Activated CD4-positive, alpha-beta T cell treated with anti-CD3 and anti-CD28 coated beads, Interleukin-2, amount 10 ng/mL, durations not matched to agents 24 days and 14 days (primary cell): ENCODE data around the gene FAM222B. TPM values are rescaled to one million over a fixed set of nuclear protein-coding genes. Genes with fewer than 3 reads are reported as not detected.
"Not testable (repeated sequence)": the region's sequence is repeated elsewhere in the genome, so short reads cannot be mapped to it uniquely, and the experiment has no call there.

Source experiments
- DNase-seq: peaks from one replicate; pipeline ENCODE4 v3.0.0; 2022
- H3K27ac Mint-ChIP-seq: one replicate; pipeline ENCODE4 v1.8.0; 2022; ENCODE audit warnings: mild to moderate bottlenecking, mixed read lengths
- H3K27me3 Mint-ChIP-seq: one replicate; pipeline ENCODE4 v1.8.0; 2022; ENCODE audit warnings: mixed read lengths
- H3K36me3 Mint-ChIP-seq: one replicate; pipeline ENCODE4 v1.8.0; 2022; ENCODE audit warnings: low read depth, mild to moderate bottlenecking, mixed read lengths
- H3K4me1 Mint-ChIP-seq: one replicate; pipeline ENCODE4 v1.8.0; 2021; ENCODE audit warnings: mixed read lengths
- H3K4me3 Mint-ChIP-seq: one replicate; pipeline ENCODE4 v1.8.0; 2022; ENCODE audit warnings: mild to moderate bottlenecking, moderate library complexity, mixed read lengths
- H3K9me3 Mint-ChIP-seq: one replicate; pipeline ENCODE4 v1.8.0; 2021; ENCODE audit warnings: mixed read lengths
- intact Hi-C: fragments of 100-400 bp; cut with micrococcal nuclease; formaldehyde crosslinking; loops from one replicate; pipeline ENCODE4 v1.15.1; 2023
- total RNA-seq: library from RNA; stranded (reverse); gene quantifications from 2 replicates; pipeline ENCODE4 v1.2.3, GENCODE V29; 2022

FAM222B gene
- total RNA-seq, 1 donor from 2014 or later = 24.0 TPM

DNA sequence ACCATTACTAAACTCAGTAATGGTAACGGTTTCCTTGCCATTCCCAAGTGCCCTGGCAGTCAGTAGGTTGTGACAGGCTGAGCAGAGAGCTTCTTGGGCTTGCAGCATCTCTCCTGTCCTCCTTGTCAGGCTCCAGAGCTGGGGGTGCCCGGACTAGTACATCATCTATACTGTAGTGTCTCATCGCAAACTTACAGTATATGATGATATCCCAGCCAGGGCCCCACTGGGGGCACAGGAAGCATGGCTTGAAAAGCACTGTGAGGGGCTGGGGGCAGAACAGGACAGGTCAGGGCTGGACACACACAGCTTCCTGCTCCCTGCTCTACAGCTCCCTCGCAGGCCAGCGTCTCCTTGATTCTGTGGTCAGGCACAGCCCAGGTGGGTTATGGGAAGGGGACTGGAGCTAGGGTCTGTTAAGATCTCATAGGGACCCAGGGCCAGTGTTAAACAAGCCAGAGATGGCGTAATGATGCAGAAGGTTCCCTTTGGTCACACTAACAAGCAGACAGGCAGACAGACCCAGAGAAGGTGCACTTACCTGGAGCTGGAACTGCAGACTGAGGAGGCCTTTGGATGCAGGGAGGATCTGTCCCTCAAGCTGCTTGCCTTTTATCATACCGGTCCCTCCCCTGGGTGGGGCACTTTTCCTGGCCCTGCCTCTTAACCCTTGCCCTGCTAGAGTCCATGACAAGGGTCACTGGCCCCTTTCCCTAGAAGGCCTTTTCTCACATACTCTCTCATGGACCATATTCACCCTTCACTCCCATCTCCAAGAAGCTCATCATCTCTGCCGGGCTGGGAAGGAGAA is 19.0 kb upstream of the FAM222B start:
- no peaks in the 10 kb centered on the region for H3K27me3 Mint-ChIP-seq
- no peak for DNase-seq
- H3K4me1 Mint-ChIP-seq = peaks cover 13% of the 10 kb centered on the region
- H3K27ac Mint-ChIP-seq = no peak overlapping the region
- no peak overlapping the region for H3K4me3 Mint-ChIP-seq
- H3K9me3 Mint-ChIP-seq = no peaks in the 10 kb centered on the region
- intact Hi-C loops = no loop called here
- H3K36me3 Mint-ChIP-seq = peaks cover 32% of the 10 kb centered on the region

DNA sequence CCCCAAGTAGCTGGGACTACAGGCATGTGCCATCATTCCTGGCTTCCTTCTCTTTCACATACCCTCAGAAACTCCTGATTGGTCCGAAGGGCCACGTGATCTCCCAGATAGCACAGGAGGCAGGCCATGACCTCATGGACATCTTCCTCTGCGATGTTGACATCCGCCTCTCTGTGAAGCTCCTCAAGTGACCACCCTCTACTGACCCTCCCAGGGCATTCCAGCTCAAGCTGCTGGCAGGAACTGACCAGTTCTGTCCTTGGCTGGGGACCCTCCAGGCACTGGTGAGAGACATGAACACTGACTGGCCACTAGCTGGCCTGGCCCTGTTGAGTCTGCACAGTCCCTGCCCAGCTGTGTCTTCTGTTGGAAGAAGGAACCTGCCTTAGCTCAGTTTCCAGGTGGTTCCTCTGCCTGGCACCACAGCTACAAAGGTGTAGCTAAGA is 17.8 kb upstream of the FAM222B start:
- no peak for DNase-seq
- H3K27me3 Mint-ChIP-seq = no peaks in the 10 kb centered on the region
- peaks cover 35% of the 10 kb centered on the region for H3K36me3 Mint-ChIP-seq
- intact Hi-C loops = no loop called here
- H3K4me3 Mint-ChIP-seq = no peak overlapping the region
- H3K27ac Mint-ChIP-seq = no peak overlapping the region
- H3K4me1 Mint-ChIP-seq = peaks cover 16% of the 10 kb centered on the region
- no peaks in the 10 kb centered on the region for H3K9me3 Mint-ChIP-seq

DNA sequence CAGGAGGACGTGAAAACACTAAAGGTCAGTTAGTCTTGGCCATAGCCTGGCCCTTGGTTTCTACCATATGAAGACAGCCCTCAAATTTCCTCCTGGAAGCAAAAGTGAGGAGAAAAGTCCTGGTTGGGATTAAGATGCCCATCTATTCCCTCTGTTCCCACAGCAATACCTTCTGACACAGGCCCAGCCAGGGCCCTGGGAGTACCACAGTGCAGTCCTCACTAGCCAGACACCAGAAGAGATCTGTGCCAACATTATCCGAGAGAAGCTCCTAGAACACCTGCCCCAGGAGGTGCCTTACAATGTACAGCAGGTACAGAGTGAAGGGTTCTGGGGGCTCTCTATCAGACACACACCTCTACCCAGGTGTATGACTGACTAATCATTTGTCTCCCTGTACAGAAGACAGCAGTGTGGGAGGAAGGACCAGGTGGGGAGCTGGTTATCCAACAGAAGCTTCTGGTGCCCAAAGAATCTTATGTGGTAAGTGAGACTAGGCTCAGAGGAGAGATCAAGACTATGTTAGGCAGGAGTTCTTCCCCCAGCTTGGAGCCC is 16.3 kb upstream of the FAM222B start:
- intact Hi-C loops = loop anchor here (5.0 kb wide), 1 partner anchor 47 kb away; no protein-coding TSS in a partner anchor
- Mint-ChIP-seq H3K27me3 (no peaks in the 10 kb centered on the region), H3K9me3 (no peaks in the 10 kb centered on the region), H3K27ac (peak overlapping the region; percentile 19), H3K36me3 (peaks cover 35% of the 10 kb centered on the region), H3K4me1 (peaks cover 19% of the 10 kb centered on the region), H3K4me3 (no peak overlapping the region)
- no peak for DNase-seq

DNA sequence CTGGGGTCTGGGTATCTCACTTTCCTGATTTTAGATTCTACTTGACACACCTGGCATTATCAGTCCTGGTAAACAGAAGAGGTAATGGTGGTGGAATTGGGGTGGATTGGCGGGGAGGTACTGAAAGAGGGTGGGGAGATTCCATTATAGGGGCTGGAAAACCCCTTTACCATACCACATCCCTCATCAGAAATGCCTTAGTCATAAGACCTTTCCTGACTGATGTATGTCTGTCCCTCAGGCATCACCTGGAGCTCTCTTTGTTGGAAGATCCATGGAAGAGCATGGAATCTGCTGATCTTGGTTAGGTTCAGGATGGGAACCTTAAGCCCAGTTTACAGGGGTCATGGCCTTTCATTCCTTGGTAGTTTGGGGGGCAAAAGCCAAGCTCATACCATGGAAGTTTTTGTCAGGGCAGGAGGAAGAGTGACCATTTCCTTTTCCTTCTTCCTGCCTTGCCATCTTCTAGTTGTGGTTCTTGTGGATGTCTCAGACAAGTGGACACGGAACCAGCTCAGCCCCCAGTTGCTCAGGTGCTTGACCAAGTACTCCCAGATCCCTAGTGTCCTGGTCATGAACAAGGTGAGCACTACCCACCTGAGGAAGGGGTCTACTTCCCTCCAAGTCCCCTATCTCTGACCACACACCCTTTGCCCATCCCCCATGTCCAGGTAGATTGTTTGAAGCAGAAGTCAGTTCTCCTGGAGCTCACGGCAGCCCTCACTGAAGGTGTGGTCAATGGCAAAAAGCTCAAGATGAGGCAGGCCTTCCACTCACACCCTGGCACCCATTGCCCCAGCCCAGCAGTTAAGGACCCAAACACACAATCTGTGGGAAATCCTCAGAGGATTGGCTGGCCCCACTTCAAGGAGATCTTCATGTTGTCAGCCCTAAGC is 15.6 kb upstream of the FAM222B start:
- no peak overlapping the region for H3K4me3 Mint-ChIP-seq
- no peak for DNase-seq
- no peaks in the 10 kb centered on the region for H3K27me3 Mint-ChIP-seq
- H3K4me1 Mint-ChIP-seq = peaks cover 19% of the 10 kb centered on the region
- peak overlapping the region; percentile 76 for H3K27ac Mint-ChIP-seq
- peaks cover 35% of the 10 kb centered on the region for H3K36me3 Mint-ChIP-seq
- H3K9me3 Mint-ChIP-seq = no peaks in the 10 kb centered on the region
- intact Hi-C loops = loop anchor here (5.0 kb wide), 1 partner anchor 46 kb away; no protein-coding TSS in a partner anchor

DNA sequence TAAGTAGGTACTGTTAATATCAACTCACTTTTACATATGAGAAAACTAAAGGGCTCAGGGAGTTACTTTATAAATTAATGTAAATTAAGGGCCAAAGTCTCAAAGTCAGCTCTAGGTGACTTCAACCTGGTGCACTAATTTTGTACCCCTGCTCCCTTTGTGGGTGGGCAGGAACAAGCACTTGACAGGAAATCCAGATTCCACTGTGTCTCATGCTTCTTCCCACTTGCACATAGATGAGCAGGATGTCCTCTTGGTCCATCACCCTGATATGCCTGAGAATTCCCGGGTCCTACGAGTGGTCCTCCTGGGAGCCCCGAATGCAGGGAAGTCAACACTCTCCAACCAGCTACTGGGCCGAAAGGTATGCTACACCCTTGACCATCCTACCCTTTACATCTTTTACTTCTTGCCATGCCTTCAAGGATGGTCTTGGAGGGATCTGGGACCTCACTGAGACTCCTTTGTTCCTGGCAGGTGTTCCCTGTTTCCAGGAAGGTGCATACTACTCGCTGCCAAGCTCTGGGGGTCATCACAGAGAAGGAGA is 13.5 kb upstream of the FAM222B start:
- no peaks in the 10 kb centered on the region for H3K27me3 Mint-ChIP-seq
- H3K4me3 Mint-ChIP-seq = peak overlapping the region; percentile 82
- no peak overlapping the region for H3K27ac Mint-ChIP-seq
- peaks cover 19% of the 10 kb centered on the region for H3K4me1 Mint-ChIP-seq
- intact Hi-C loops = loop anchor here (5.0 kb wide), 1 partner anchor 44 kb away; no protein-coding TSS in a partner anchor
- DNase-seq = no peak
- no peaks in the 10 kb centered on the region for H3K9me3 Mint-ChIP-seq
- peaks cover 31% of the 10 kb centered on the region for H3K36me3 Mint-ChIP-seq

DNA sequence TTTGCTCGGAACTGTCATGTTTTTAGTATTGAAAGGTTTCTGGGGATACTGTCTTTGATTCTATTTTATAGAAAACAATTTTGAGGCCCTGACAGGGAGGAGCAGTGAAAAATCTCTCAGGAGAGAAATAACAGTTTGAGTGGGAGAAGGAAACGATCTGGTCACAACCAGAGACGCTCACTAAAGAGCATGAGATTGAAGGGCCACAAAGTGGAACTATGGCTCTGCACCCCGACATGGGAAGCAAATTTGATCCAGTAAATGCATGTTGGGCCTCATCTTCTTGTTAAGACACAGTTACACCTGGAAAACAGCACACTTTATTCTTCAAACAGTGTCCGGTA is 12.7 kb upstream of the FAM222B start:
- H3K27ac Mint-ChIP-seq = peak overlapping the region; percentile 85
- H3K4me3 Mint-ChIP-seq = peak overlapping the region; percentile 82
- H3K4me1 Mint-ChIP-seq = peaks cover 19% of the 10 kb centered on the region
- H3K27me3 Mint-ChIP-seq = no peaks in the 10 kb centered on the region
- DNase-seq = no peak
- intact Hi-C loops = loop anchor here (2.0 to 5.0 kb wide), 2 partner anchors 43 to 47 kb away; partner anchors contain the start of gene DHRS13
- H3K36me3 Mint-ChIP-seq = peaks cover 26% of the 10 kb centered on the region
- H3K9me3 Mint-ChIP-seq = no peaks in the 10 kb centered on the region

DNA sequence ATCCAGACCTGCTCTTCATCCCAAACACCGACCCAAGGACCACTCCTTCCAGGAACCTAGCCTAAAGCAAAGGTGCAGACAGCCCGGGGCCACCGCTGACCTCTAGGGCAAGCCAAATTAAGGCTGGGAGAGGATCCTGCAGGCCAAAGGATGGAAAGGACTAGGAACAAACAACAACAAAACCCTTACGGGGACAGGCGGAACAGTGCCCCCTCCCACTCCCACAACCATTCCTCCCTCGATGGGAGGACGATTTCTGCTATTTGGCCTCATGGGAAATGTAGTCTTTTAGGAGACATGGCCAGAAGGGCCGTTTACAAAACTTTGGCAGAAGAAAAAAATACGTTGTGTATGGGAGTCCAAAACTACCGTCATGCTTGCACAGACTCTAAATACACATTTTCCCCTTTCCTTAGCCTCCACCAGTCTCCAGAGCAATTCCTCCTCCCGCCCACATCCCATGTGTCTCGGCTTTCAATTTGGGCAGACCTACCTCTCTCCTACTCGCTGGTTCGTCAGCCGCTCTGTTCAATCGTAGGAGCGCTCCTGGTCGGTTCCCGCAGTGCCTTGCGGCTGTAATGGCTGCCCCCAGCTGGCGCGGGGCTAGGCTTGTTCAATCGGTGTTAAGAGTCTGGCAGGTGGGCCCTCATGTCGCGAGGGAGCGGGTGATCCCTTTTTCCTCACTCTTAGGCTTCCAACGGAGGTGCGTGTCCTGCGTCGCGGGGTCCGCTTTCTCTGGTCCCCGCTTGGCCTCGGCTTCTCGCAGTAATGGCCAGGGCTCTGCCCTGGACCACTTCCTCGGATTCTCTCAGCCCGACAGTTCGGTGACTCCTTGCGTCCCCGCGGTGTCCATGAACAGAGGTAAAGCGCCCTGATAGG is 12.1 kb upstream of the FAM222B start, which contains the start of gene ERAL1:
TSS of gene ERAL1 (plus strand) at position 560 of the 879 bp plus-strand sequence. CDS start at position 579, 19 bp downstream.
- H3K4me1 Mint-ChIP-seq = peaks cover 19% of the 10 kb centered on the region
- DNase-seq = peak; percentile 96
- intact Hi-C loops = loop anchor here (1.0 to 5.0 kb wide), 4 partner anchors 12 to 91 kb away; partner anchors contain the start of genes DHRS13 and FAM222B
- H3K9me3 Mint-ChIP-seq = no peaks in the 10 kb centered on the region
- H3K27me3 Mint-ChIP-seq = no peaks in the 10 kb centered on the region
- peak within 1 kb of the TSS; percentile 85 for H3K27ac Mint-ChIP-seq
- H3K4me3 Mint-ChIP-seq = peak within 1 kb of the TSS; percentile 82
- H3K36me3 Mint-ChIP-seq = peaks cover 23% of the 10 kb centered on the region

DNA sequence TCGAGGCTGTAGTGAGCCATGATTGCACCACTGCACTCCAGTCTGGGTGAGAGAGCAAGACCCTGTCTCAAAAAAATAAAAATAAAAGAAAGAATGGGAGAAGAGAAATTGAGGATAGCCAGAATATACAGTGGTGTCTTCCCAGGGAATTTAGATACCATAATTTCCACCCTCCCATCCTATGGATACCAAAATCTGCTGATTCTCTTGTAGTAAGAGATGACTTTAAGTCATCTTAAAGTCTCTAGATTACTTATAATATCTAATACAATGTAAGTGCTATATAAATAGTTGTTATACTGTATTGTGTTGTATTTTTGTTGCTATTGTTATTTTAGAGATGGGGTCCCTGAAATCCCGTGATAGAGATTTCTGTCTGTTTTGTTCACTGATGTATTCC is 10.7 kb upstream of the FAM222B start:
- H3K9me3 Mint-ChIP-seq = no peaks in the 10 kb centered on the region
- DNase-seq = no peak
- H3K4me3 Mint-ChIP-seq = no peak overlapping the region
- H3K27ac Mint-ChIP-seq = no peak overlapping the region
- intact Hi-C loops = no loop called here
- H3K4me1 Mint-ChIP-seq = peaks cover 19% of the 10 kb centered on the region
- H3K36me3 Mint-ChIP-seq = peaks cover 15% of the 10 kb centered on the region
- no peaks in the 10 kb centered on the region for H3K27me3 Mint-ChIP-seq

DNA sequence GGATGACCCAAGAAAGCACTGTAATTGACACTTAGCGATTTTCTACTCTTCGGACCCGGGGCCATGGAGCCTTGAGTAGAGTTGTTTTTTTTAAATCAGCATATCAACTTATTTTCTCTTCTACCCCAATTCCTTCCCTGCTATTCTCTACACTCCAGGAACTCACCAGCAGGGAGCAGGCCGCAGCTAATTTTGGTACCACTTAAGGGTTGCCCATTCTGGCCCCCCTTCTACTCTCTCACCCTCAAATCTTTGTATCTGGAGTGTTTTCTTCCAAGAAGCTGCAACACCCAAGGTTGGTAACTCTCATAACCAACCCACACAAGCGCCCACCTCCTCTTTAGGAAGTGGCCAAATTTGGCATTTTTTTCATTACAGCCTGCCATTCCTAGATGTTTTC is 6.7 kb upstream of the FAM222B start:
- intact Hi-C loops = no loop called here
- DNase-seq = no peak
- no peaks in the 10 kb centered on the region for H3K9me3 Mint-ChIP-seq

DNA sequence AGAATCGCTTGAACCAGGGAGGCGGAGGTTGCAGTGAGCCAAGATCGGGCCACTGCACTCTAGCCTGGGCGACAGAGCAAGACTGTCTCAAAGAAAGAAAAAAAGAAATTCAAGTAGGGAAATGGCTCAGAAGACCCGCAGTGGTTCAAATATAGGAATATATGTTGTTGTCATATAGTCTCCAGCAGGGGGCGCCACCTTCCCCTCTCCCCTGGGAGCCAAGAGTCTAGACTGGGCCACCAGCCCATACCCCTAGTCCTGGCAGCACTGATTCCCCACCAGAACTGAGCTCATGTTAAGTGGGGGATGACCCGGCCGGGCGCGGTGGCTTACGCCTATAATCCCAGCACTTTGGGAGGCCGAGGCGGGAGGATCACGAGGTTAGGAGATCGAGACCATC is 6.1 kb upstream of the FAM222B start:
- DNase-seq = peak; percentile 87
- H3K27me3 Mint-ChIP-seq, H3K4me1 Mint-ChIP-seq, H3K9me3 Mint-ChIP-seq, H3K27ac Mint-ChIP-seq, H3K36me3 Mint-ChIP-seq, H3K4me3 Mint-ChIP-seq, intact Hi-C loops: not testable (repeated sequence)

More for the DNA sequence above, 6.7 kb upstream of the FAM222B start:
- H3K4me3 Mint-ChIP-seq = no peak overlapping the region
- no peak overlapping the region for H3K27ac Mint-ChIP-seq
- peaks cover 6% of the 10 kb centered on the region for H3K4me1 Mint-ChIP-seq
- no peaks in the 10 kb centered on the region for H3K36me3 Mint-ChIP-seq
- no peaks in the 10 kb centered on the region for H3K27me3 Mint-ChIP-seq

DNA sequence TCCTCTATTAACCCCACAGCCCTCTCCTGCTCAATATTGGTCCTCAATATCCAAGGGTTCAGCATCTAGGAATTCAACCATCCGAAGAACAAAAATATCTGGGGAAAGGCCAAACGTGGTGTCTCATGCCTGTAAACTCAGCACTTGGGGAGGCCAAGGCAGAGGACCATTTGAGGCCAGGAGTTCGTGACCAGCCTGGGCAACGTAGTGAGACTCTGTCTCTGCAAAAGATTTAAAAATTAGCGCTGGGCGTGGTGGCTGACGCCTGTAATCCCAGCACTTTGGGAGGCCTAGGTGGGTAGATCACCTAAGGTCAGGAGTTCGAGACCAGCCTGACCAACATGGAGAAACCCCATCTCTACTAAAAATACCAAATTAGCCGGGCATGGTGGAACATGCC is 4.1 kb upstream of the FAM222B start:
- H3K27me3 Mint-ChIP-seq, H3K9me3 Mint-ChIP-seq: not testable (repeated sequence)

DNA sequence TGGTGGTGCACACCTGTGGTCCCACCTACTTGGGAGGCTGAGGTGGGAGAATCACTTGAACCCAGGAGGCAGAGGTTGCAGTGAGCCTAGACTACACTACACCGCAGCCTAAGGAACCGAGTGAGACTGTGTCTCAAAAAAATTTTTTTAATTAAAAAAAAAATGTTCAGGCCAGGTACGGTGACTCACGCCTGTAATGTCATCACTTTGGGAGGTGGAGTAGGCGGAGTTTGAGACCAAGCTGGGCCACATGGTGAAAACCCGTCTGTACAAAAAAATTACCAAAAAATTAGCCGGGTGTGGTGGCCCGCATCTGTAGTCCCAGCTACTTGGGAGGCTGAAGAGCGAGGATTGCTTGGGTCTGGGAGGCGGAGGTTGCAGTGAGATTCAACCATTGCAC is 3.6 kb upstream of the FAM222B start:
- H3K4me3 Mint-ChIP-seq = no peak overlapping the region
- intact Hi-C loops = no loop called here
- H3K27ac Mint-ChIP-seq = no peak overlapping the region
- no peaks in the 10 kb centered on the region for H3K9me3 Mint-ChIP-seq
- H3K4me1 Mint-ChIP-seq = peaks cover 11% of the 10 kb centered on the region
- no peaks in the 10 kb centered on the region for H3K27me3 Mint-ChIP-seq
- H3K36me3 Mint-ChIP-seq = peaks cover 6% of the 10 kb centered on the region
- DNase-seq = no peak

More for the DNA sequence above, 4.1 kb upstream of the FAM222B start:
- H3K36me3 Mint-ChIP-seq, H3K27ac Mint-ChIP-seq, DNase-seq, intact Hi-C loops, H3K4me1 Mint-ChIP-seq, H3K4me3 Mint-ChIP-seq: not testable (repeated sequence)

DNA sequence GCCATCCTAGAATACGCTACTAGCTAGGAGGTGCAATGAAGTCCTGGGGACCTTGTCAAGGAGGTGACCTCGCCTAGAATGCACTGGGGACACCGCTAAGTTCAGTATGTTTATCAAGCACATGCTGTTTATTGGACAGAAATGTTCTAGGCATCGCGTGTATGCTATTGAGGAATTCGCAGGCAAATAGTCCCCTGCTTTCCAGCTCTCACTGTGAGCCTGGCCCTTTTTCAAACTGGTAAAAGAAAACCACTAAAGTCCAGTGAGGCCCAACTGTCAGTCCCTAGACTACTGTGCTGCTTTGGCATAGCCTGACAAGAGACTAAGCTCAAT is 1.2 kb upstream of the FAM222B start:
- no peak overlapping the region for H3K27ac Mint-ChIP-seq
- H3K27me3 Mint-ChIP-seq = no peaks in the 10 kb centered on the region
- no peaks in the 10 kb centered on the region for H3K9me3 Mint-ChIP-seq
- intact Hi-C loops = loop anchor here (2.0 kb wide), 3 partner anchors 31 to 81 kb away; partner anchors contain the start of gene FLOT2
- H3K4me3 Mint-ChIP-seq = peak overlapping the region; percentile 48
- H3K4me1 Mint-ChIP-seq = peaks cover 19% of the 10 kb centered on the region
- H3K36me3 Mint-ChIP-seq = peaks cover 9% of the 10 kb centered on the region
- DNase-seq = no peak
